K562 (cell line): Measurements from ENCODE around the gene SIRPB2. TPM values are rescaled to one million over a fixed set of nuclear protein-coding genes. Genes with fewer than 3 reads are reported as not detected.

ENCODE experiments used
- ATAC-seq: fragments of 200-7000 bp; cut with Tn5 transposase; 3 replicates; pipeline ENCODE4 v1.9.1; 2020; ENCODE audit warnings: moderate library complexity
- BruUV-seq: library from RNA; stranded (reverse); fragments of 400-500 nt; replicated peaks from 2 replicates; lab custom pipeline; 2021; lab: Mats Ljungman, UMichigan
- CTCF ChIA-PET: fragments of 300-600 bp; formaldehyde crosslinking; extraction: SDS; loops from one replicate; lab custom pipeline; 2021; ENCODE audit warnings: low intra/inter-chr PET ratio; lab: Yijun Ruan, JAX
- POLR2A ChIA-PET: fragments of 300-600, 350-650 bp; sonication (Branson Sonifier 250); formaldehyde crosslinking; extraction: SDS; loops from one replicate; lab custom pipeline; 2021; ENCODE audit warnings: antibody characterized with exemption, inconsistent platforms; lab: Yijun Ruan, JAX
- DNase-seq, 4 experiments: peaks; one replicate each; pipeline versions ENCODE4 v3.0.0 to v3.0.0-alpha.2; 2011 to 2018; ENCODE audit warnings: low spot score in 3 of 4, mixed read lengths in 3 of 4; ENCODE audit errors: extremely low read depth in 1 of 4
- FAIRE-seq: peaks from 2 replicates; lab custom pipeline; 2011; peaks lifted over from hg19 to GRCh38; lab: Jason Lieb, UNC
- H2AFZ ChIP-seq: 2 replicates; pipeline ENCODE4 v1.6.0; 2011; ENCODE audit warnings: low read depth, low read length, control low read depth, inconsistent platforms
- H3K27ac ChIP-seq: fragments of 200-600 bp; 3 replicates; pipeline ENCODE4 v1.8.0; 2011; ENCODE audit warnings: low read depth, mild to moderate bottlenecking, control low read depth, inconsistent platforms, low read length, moderate library complexity, mixed read lengths; ENCODE audit errors: extremely low read depth
- H3K27me3 ChIP-seq, 2 experiments: fragments of 300-600 bp in 1 of 2; 2 replicates in 1 of 2; 3 replicates in 1 of 2; pipeline versions ENCODE4 v1.6.0 to v1.8.0; 2011; ENCODE audit warnings: inconsistent platforms in 2 of 2, low read length in 2 of 2, mild to moderate bottlenecking in 1 of 2, mixed read lengths in 1 of 2, moderate library complexity in 1 of 2; ENCODE audit not compliant: control insufficient read depth in 2 of 2, insufficient read depth in 2 of 2
- H3K36me3 ChIP-seq: fragments of 300-600 bp; 3 replicates; pipeline ENCODE4 v1.8.0; 2011; ENCODE audit warnings: mild to moderate bottlenecking, low read length, inconsistent platforms; ENCODE audit not compliant: control insufficient read depth, insufficient read depth
- H3K4me1 ChIP-seq, 2 experiments: fragments of 200-600 bp in 1 of 2; replicated peaks in 1 of 2; 2 replicates in 1 of 2; 3 replicates in 1 of 2; pipeline versions ENCODE4 v1.5.1 to v1.8.0; 2011; ENCODE audit warnings: inconsistent platforms in 2 of 2, low read length in 2 of 2, mild to moderate bottlenecking in 1 of 2, mixed read lengths in 1 of 2, moderate library complexity in 1 of 2; ENCODE audit not compliant: control insufficient read depth in 2 of 2, insufficient read depth in 2 of 2
- H3K4me2 ChIP-seq: 2 replicates; pipeline ENCODE4 v1.6.1; 2011; ENCODE audit warnings: low read length, control low read depth, inconsistent platforms, mixed read lengths; ENCODE audit not compliant: insufficient read depth
- H3K4me3 ChIP-seq: fragments of 200-600 bp; sonication (generic), shearing (Covaris generic); 2 replicates; pipeline ENCODE4 v1.5.1; 2016; ENCODE audit warnings: control low read depth, inconsistent platforms
- H3K79me2 ChIP-seq: fragments of 200-600 bp; 3 replicates; pipeline ENCODE4 v1.8.0; 2011; ENCODE audit warnings: low read length, inconsistent platforms; ENCODE audit not compliant: control insufficient read depth, insufficient read depth
- H3K9ac ChIP-seq, 2 experiments: 2 replicates each; pipeline versions ENCODE4 v1.6.0 to v1.6.1; 2011; ENCODE audit warnings: low read depth in 2 of 2, low read length in 2 of 2, control low read depth in 1 of 2, inconsistent platforms in 1 of 2, mild to moderate bottlenecking in 1 of 2, mixed read lengths in 1 of 2; ENCODE audit not compliant: insufficient read depth in 1 of 2
- H3K9me1 ChIP-seq: one replicate; pipeline ENCODE4 v1.6.0; 2011; ENCODE audit warnings: inconsistent platforms, mild to moderate bottlenecking, low read length, moderate library complexity; ENCODE audit not compliant: control insufficient read depth, insufficient read depth
- H3K9me3 ChIP-seq: replicated peaks from 2 replicates; pipeline ENCODE4 v1.5.1; 2011; ENCODE audit warnings: low read depth, low read length, inconsistent platforms; ENCODE audit not compliant: control insufficient read depth, insufficient read depth
- H4K20me1 ChIP-seq: replicated peaks from 2 replicates; pipeline ENCODE4 v1.6.1; 2011; ENCODE audit warnings: low read length, inconsistent platforms, mixed read lengths; ENCODE audit not compliant: control insufficient read depth, insufficient read depth
- CBFA2T2 ChIP-seq: fragments of 450-650 bp; conservative IDR thresholded peaks from 2 replicates; pipeline ENCODE4 v1.6.1; 2017; ENCODE audit warnings: mild to moderate bottlenecking
- CCAR2 ChIP-seq: fragments of 200-400 bp; formaldehyde crosslinking; IDR thresholded peaks from 2 replicates; pipeline ENCODE4 v1.6.1; 2017; ENCODE audit warnings: mild to moderate bottlenecking, low read depth, low read length
- KDM2B ChIP-seq: fragments of 250-450 bp; sonication (Bioruptor Pico); IDR thresholded peaks from 2 replicates; pipeline ENCODE4 v1.8.0; 2021; ENCODE audit warnings: mild to moderate bottlenecking, moderate library complexity
- MEF2D ChIP-seq: conservative IDR thresholded peaks from 2 replicates; pipeline ENCODE4 v1.6.1; 2016; ENCODE audit warnings: low read depth, missing genetic modification characterization, missing compliant biosample characterization
- PML ChIP-seq: IDR thresholded peaks from 2 replicates; pipeline ENCODE4 v1.6.1; 2012; ENCODE audit warnings: low read length, inconsistent platforms
- POLR2G ChIP-seq: fragments of 200-400 bp; formaldehyde crosslinking; IDR thresholded peaks from 2 replicates; pipeline ENCODE4 v1.6.1; 2017; ENCODE audit warnings: low read depth, mild to moderate bottlenecking, antibody characterized with exemption, low read length, moderate library complexity
- RERE ChIP-seq: sonication (generic); formaldehyde crosslinking; IDR thresholded peaks from 2 replicates; pipeline ENCODE4 v1.8.0; 2023; ENCODE audit warnings: missing genetic modification reagents, mild to moderate bottlenecking, borderline replicate concordance
- ZBTB5 ChIP-seq: fragments of 450-650 bp; IDR thresholded peaks from 2 replicates; pipeline ENCODE4 v1.6.1; 2017; ENCODE audit warnings: antibody characterized with exemption
- ZNF551 ChIP-seq: fragments of 250-450 bp; sonication (Bioruptor Pico); IDR thresholded peaks from 2 replicates; pipeline ENCODE4 v1.5.0; 2021; ENCODE audit warnings: mild to moderate bottlenecking, moderate library complexity
- whole genome bisulfite sequencing: fragments of 100-300 bp; shearing (Covaris generic); methylation state at CpG from one replicate; pipeline ENCODE4 v1.1.6; 2016; ENCODE audit warnings: low coverage, mixed read lengths; ENCODE audit not compliant: insufficient coverage; ENCODE audit errors: missing lambda C conversion rate; 5-methylcytosine and 5-hydroxymethylcytosine counted together
- in situ Hi-C: fragments of 300-500 bp; cut with MboI; formaldehyde crosslinking; loops from 4 replicates; pipeline ENCODE4 v1.15.0; 2018; ENCODE audit warnings: inconsistent platforms, mixed read lengths
- intact Hi-C: fragments of 100-400 bp; cut with micrococcal nuclease; formaldehyde crosslinking; loops from 2 replicates; pipeline ENCODE4 v1.14.2; 2022
- polyA plus RNA-seq, 8 experiments: library from polyadenylated mRNA; depleted of rRNA in 4 of 8; stranded (reverse) in 5 of 8; unstranded in 3 of 8; fragments of >200 nt; fragmentation: Nextera tagmentation in 2 of 8; fragmentation: Illumina TruSeq in 1 of 8; extraction: Ambion mirVana in 2 of 8; extraction: Trizol in 1 of 8; gene quantifications; 2 replicates each; pipeline versions ENCODE4 v1.2.1 to v1.2.3, GENCODE V29; 2011 to 2014; ENCODE audit warnings: inconsistent platforms in 1 of 8, missing spikeins in 1 of 8
- total RNA-seq, 7 experiments: library from RNA; depleted of rRNA in 6 of 7; stranded (reverse); fragments of >200 nt in 6 of 7; fragmentation: Illumina TruSeq in 2 of 7; extraction: Trizol in 2 of 7; gene quantifications; 2 replicates each; pipeline versions ENCODE4 v1.2.1 to v1.2.3, GENCODE V29; 2011 to 2021; ENCODE audit warnings: low replicate concordance in 1 of 7
- TF ChIP-seq, protein P1 (sequence below): sonication (generic); formaldehyde crosslinking; IDR thresholded peaks from 2 replicates; pipeline ENCODE4 v1.8.0; 2022; ENCODE audit warnings: mild to moderate bottlenecking, low read depth, missing genetic modification reagents
- TF ChIP-seq, protein P2 (sequence below): sonication (generic); formaldehyde crosslinking; IDR thresholded peaks from 2 replicates; pipeline ENCODE4 v1.8.1; 2023; ENCODE audit warnings: mild to moderate bottlenecking, missing genetic modification reagents, moderate library complexity

Gene SIRPB2
- total and polyA plus RNA-seq, 9 of the 15 experiments (the other 6 are each of a cell fraction or from before 2014, with no cell fraction given), result 0.07 TPM; not detected in 7

- no peak for TF ChIP-seq KDM2B (CRISPR knock-in tag)
Measured at GRCh38 chr20:1449370-1449769, 41.9 kb downstream of the SIRPB2 start (continued).

DNA sequence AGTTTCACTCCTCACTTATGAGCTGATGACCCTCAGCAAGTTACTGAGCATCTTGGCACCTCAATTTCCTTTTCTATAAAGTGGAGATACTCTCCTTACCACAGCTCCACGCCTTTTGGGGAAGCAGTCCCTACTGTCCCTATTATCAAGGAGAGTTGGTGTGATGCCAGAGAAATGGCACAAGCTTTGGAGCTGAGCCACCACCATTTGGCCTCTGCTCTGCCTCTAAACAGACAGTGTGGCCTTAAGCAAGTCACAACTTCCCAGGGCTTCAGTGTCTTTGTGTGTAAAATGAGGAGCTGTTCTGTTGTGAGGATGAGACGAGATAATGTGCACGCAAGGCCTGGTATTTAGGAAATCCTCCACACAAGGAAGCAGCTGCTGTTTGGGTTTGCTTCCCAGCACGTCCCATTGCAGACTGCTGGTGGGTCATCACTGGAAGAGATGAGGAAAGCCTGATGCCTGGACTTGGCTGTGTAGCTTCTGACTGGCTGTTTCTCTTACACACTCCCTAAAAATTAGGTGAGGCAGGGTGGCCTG lies 43.1 kb downstream of the SIRPB2 start:
- no peaks in the 10 kb centered on the region for H3K4me1 ChIP-seq
- H3K4me2 ChIP-seq, result no peak overlapping the region
- WGBS, result 98% methylated on average over 4 of the region's 4 CpGs
- POLR2A ChIA-PET, result interaction anchor here (0.6 to 2.1 kb wide), 4 partner anchors 10 to 163 kb away, joined by 3 to 12 read pairs (median 7); no protein-coding TSS in a partner anchor
- H3K36me3 ChIP-seq, result peaks cover 99% of the 10 kb centered on the region
- no peaks in the 10 kb centered on the region for H3K9me1 ChIP-seq
- in situ Hi-C loops, result no loop called here
- no peak for DNase-seq
- H4K20me1 ChIP-seq, result no peaks in the 10 kb centered on the region
- no peak overlapping the region for H2AFZ ChIP-seq
- CTCF ChIA-PET, result no interaction called here
- ATAC-seq, result no peak
- no peak overlapping the region for H3K9ac ChIP-seq
- intact Hi-C loops, result no loop called here
- H3K27me3 ChIP-seq, result no peaks in the 10 kb centered on the region
- BruUV-seq, result no TSS peak
- no peaks in the 10 kb centered on the region for H3K9me3 ChIP-seq
- no peak for FAIRE-seq
- no peaks in the 10 kb centered on the region for H3K79me2 ChIP-seq
- no peak overlapping the region for H3K27ac ChIP-seq
- no peak overlapping the region for H3K4me3 ChIP-seq
- TF ChIP-seq POLR2G (no peak), RERE (CRISPR knock-in tag) (no peak), CCAR2 (no peak), ZBTB5 (no peak), PML (no peak), CBFA2T2 (no peak), ZNF551 (no peak), MEF2D (tag) (no peak)
- TF ChIP-seq, protein P1, sequence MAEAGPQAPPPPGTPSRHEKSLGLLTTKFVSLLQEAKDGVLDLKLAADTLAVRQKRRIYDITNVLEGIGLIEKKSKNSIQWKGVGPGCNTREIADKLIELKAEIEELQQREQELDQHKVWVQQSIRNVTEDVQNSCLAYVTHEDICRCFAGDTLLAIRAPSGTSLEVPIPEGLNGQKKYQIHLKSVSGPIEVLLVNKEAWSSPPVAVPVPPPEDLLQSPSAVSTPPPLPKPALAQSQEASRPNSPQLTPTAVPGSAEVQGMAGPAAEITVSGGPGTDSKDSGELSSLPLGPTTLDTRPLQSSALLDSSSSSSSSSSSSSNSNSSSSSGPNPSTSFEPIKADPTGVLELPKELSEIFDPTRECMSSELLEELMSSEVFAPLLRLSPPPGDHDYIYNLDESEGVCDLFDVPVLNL (CRISPR knock-in tag), result no peak
- TF ChIP-seq, protein P2, sequence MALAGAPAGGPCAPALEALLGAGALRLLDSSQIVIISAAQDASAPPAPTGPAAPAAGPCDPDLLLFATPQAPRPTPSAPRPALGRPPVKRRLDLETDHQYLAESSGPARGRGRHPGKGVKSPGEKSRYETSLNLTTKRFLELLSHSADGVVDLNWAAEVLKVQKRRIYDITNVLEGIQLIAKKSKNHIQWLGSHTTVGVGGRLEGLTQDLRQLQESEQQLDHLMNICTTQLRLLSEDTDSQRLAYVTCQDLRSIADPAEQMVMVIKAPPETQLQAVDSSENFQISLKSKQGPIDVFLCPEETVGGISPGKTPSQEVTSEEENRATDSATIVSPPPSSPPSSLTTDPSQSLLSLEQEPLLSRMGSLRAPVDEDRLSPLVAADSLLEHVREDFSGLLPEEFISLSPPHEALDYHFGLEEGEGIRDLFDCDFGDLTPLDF (CRISPR knock-in tag), result no peak
